GM12875 (cell line): Measurements from ENCODE around the gene PLXNA3.

ENCODE experiments used
- H3K4me3 ChIP-seq: one replicate; pipeline ENCODE4 v1.5.1; 2011; ENCODE audit warnings: low read depth, low read length, control low read depth
- CTCF ChIP-seq: IDR thresholded peaks from 2 replicates; pipeline ENCODE4 v1.5.1; 2011; ENCODE audit warnings: low read depth, mild to moderate bottlenecking, control low read depth, inconsistent platforms, low read length, moderate library complexity, borderline replicate concordance; ENCODE audit not compliant: insufficient read depth

The PLXNA3 gene

DNA sequence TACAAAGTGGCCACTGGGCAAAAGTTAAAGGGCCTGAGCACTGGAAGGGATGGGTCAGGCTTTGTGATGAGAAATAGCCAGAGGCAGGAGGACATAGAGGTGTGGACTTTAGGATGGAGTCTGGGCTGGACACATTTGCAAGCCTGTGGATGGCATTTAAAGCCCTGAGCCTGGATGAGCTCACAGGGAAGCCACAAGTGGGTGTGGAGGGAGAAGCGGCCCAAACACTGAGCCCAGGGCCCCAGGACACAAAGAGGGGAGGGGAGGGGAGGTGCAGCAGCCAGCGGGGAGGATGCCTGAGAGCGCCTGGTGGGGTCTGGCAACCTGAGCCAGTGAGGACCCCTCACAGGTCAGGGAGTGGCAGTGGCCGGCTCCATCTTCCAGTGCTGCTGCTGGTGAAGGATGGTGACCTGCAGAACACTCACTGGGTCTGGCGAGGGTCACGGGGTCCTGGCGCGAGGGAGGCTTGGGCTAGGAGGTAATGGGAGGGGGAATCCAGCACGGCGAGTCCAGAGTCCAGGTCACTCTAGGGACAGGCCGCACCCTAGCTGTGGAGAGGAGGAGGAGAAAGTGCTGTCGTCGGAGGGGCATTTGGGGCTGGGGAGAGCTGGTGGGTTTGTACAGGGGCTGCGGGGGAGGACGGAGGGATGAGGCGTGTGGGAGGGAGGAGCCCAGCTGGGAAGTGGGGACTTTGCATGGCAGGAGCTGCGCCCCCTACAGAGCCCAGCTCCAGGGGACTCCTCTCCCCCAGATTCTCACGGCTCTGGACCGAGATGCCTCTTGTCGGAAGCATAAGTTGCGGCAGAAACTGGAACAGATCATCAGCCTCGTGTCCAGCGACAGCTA lies 14.0 kb downstream of the PLXNA3 start:
- TF ChIP-seq CTCF = no peak

DNA sequence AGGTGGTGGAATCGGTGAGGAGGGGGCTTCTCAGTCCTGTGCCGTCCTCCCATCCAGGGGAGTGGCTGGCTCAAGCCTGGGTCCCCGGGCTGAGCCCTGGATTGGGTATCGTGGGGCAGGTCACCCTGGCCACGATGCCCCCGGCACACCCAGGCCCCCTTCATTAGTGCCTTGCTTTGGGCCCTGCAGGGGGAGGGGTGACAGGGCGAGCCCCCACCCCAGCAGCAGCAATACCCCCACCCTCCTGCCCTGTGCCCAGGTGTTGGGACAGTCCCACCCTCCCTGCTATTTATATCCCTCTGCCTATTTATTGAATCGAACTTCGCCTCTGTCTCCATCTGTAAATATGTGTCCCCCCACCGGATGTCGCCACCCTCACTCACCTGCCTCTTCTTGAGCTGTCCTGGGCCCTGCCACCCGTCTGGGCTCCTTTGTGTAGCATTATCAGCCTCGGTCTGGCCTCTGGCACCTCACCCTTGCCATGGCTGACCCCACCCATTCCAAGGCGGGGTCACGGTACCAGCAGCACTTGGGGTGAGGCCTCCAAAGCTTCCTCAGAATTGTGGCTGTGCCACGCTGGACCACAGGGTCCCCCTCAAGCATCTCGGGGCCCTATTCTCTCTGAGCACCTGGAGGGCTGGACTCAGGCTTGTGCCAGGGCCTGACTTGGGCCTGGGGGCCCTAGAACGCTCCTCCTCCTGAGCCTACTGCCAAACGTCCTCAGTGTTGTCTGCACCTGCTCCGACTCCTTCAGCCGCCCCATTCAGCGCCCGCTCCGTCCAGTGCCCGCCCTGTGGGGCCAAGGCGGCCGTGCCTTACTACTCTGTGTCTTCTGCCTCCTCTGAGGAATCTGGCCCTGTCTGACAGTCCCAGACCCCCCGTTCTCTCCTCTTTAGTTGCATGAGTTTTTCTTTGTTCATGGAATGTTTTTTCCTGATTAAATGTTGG lies 14.9 kb downstream of the PLXNA3 start:
- no peak for TF ChIP-seq CTCF
- no peak overlapping the region for H3K4me3 ChIP-seq

More for the DNA sequence above, 14.0 kb downstream of the PLXNA3 start:
- H3K4me3 ChIP-seq = no peak overlapping the region

- TF ChIP-seq CTCF = no peak
- H3K4me3 ChIP-seq = no peak overlapping the region
Observed at GRCh38 chrX:154473683-154474082, 15.6 kb downstream of the PLXNA3 start.

GRCh38 chrX:154476821-154477220 lies 18.7 kb downstream of the PLXNA3 start:
- H3K4me3 ChIP-seq = no peak overlapping the region
- TF ChIP-seq CTCF = no peak

GRCh38 chrX:154477891-154478477 lies 19.9 kb downstream of the PLXNA3 start:
- no peak for TF ChIP-seq CTCF

DNA sequence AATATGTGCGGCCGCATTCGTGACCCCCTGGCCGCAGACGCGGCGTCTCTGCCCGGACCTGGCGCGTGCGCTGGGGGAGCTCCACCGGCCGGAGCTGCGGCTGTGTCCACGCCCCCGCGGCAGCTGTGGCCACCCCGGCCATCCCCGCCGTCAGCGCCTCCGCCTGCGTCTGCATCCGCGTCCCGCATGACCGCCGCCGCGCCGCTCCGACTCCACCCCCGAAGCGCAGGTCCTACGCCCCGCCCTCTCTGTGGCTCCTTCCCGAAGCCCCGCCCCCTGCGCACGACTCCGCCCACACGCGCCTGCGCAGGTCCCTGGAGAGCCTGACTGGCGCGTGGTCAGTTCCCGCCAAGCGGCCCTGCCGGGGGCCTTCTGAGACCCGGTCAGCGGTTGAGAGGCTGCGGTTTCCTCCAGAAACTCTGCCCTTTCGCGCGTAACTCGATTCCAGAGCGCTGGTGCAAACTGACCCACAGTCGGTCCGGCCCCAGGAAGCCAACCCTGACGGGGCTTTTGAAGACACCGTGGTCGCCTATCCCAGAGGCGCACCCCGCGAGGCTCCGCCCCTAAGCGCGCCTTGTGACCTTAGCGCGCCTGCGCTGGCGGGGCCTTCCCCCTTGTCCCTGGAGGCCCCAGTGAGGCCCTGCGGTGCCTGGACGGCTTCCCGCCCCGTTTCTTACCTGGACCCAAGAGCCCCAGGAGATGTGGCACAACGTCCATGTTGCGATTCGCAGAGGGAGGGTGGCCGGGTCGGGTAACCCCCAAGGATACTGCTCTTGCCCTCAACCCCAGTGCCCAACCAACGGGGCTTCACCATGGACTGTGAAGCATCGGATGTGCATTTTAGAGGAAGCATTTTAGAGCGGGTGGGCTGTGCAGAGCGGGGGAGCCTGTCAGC lies 20.9 kb downstream of the PLXNA3 start, which contains the start of gene LAGE3:
Gene LAGE3, minus strand, starts transcription at position 554 of the 895 bp plus-strand sequence. Its CDS starts 366 bp downstream, at position 188.
- peak within 1 kb of the TSS; percentile 67 for H3K4me3 ChIP-seq
- TF ChIP-seq CTCF = no peak

More at GRCh38 chrX:154477891-154478477, 19.9 kb downstream of the PLXNA3 start:
- peak overlapping the region; percentile 67 for H3K4me3 ChIP-seq
